Measurements from ENCODE around the gene CPEB3.
"Not testable (repeated sequence)": the region's sequence is repeated elsewhere in the genome, so short reads cannot be mapped to it uniquely, and the experiment has no call there.

The CPEB3 gene

DNA sequence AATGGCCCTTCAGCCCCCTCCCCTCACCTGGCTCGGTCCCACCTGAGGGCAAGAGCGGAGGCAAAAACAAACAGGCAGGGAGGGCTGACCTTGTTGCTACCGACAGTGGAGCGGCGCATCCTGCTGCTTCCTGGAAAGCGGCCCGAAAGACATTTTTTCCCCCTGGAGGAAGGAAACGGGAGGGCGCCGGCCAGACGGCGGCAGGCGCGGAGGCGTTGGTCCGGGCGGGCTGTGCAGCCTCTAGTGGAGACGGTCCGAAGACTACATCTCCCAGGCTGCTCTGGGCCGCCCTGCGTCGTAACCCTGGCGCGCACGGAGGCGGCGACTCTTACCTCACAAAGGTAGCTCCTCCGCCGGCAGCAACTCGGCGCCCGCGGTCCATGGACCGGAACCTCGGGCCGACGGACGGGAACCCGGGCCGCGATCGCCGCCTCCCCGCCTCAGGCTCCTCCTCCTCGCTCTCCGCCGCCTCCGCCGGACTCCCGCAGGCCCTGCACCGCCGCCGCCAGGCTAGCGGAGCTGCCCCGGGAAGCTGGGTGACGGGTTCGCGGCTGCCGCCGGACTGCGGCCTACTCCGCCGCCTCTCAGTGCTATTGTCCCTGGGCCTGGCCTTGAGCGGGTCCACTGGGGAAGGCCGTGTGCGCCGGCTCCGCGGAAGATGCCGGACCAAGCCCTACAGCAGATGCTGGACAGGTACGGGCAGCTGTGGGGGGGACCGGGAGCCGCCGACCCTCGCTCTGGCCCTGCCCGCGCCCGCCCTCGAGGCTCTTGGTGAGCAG is at the start of gene CPEB3, which contains the start of gene MARCHF5:
Gene CPEB3 (minus strand): TSS at position 242 of the 779 bp plus-strand sequence. CDS start 50,728 bp downstream, outside the sequence.
Gene MARCHF5 (plus strand): TSS at position 331 of the 779 bp plus-strand sequence. CDS start 328 bp downstream, at position 659.
- Mint-ChIP-seq H3K27me3 (no peaks in the 10 kb centered on the region), H3K36me3 (ENCODE audit: low read depth) (peaks cover 25% of the 10 kb centered on the region), H3K4me3 (peak within 1 kb of the TSS; percentile 81), H3K27ac (peak within 1 kb of the TSS; percentile 87), H3K4me1 (ENCODE audit: low read depth) (peaks cover 26% of the 10 kb centered on the region), H3K9me3 (no peaks in the 10 kb centered on the region)
- peak; percentile 92 for DNase-seq

DNA sequence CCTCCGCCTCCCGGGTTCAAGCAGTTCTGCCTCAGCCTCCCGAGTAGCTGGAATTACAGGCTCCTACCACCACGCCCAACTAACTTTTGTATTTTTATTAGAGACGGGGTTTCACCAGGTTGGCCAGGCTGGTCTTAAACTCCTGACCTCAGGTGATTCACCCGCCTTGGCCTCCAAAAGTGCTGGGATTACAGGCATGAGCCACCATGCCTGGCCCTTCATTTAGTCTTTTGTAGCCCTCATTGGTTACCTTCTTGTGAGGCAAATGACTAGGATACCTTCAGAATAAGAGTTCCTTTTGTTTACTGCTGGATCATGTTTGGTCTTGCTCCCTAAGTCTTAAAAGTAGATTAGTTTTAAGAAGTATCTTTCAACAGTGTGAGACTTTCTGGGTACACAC is 39.0 kb upstream of the CPEB3 start:
- not testable (repeated sequence) for H3K4me3 Mint-ChIP-seq, H3K27me3 Mint-ChIP-seq, DNase-seq, H3K27ac Mint-ChIP-seq, H3K9me3 Mint-ChIP-seq
- Mint-ChIP-seq H3K36me3 (ENCODE audit: low read depth) (peaks cover 22% of the 10 kb centered on the region), H3K4me1 (ENCODE audit: low read depth) (peaks cover 29% of the 10 kb centered on the region)

DNA sequence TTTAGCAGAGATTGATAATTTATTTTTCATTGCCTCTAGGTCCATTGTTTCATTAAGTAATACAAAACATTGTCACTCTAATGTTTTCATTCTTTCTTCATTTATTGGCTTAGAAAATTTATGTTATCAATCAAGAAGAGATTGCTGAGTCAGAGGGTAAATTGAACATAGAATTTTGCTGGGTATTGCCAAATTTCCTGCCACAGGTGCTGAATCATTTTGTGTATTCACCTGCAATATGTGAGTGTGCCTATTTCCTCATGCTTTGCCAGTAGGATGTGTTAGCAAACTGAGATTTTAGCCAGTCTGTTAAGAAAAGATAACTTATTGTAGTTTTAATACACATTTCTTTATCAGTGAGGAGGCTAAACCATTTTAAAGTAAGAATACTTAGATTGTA is 38.1 kb upstream of the CPEB3 start:
- Mint-ChIP-seq H3K36me3 (ENCODE audit: low read depth) (peaks cover 24% of the 10 kb centered on the region), H3K9me3 (no peaks in the 10 kb centered on the region), H3K27ac (peak overlapping the region; percentile 10), H3K4me3 (no peak overlapping the region), H3K4me1 (ENCODE audit: low read depth) (peaks cover 30% of the 10 kb centered on the region), H3K27me3 (no peaks in the 10 kb centered on the region)
- no peak for DNase-seq

DNA sequence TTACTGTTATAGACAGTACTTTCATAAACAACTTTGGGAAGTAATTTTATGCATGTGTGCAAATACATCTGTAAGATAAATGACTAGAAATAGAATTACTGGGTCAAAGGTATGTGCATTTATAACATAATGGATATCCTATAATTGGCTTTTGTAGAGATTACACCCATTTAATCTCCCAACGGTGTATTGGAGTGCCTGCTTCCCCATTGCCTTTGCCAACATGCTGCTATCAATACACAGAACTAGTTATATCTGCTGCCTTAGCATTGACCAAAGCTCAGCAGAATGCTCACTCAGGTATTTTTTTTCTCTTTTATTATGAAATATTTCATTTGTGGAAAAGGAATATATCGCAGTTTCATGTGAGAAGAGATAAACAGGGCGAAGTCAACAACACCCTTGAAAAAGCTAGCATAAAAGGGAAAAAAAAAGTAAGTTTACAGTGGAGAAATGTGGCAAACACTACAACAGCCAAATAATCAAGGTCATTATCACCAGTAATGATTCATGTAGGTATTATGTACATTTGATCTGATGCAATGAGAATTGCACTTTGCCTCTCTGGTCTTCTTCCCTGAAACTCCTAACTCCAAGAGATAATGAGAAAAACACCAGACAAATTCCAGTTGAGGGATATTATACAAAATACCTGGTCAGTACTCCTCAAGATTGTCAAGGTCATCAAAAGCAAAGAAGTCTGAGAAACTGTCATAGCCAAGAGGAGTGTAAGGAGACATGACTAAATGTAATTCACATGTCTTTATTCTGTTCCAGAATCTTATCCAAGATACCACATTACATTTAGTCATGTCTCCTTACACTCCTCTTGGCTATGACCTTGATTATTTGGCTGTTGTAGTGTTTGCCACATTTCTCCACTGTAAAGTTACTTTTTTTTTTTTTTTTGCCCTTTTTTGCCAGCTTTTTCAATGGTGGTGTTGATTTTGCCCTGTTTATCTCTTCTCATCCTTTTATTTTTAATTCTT is 36.9 kb upstream of the CPEB3 start:
- Mint-ChIP-seq H3K27me3 (no peaks in the 10 kb centered on the region), H3K9me3 (no peaks in the 10 kb centered on the region), H3K4me3 (no peak overlapping the region), H3K4me1 (ENCODE audit: low read depth) (peaks cover 36% of the 10 kb centered on the region), H3K36me3 (ENCODE audit: low read depth) (peaks cover 28% of the 10 kb centered on the region), H3K27ac (no peak overlapping the region)
- DNase-seq: no peak

DNA sequence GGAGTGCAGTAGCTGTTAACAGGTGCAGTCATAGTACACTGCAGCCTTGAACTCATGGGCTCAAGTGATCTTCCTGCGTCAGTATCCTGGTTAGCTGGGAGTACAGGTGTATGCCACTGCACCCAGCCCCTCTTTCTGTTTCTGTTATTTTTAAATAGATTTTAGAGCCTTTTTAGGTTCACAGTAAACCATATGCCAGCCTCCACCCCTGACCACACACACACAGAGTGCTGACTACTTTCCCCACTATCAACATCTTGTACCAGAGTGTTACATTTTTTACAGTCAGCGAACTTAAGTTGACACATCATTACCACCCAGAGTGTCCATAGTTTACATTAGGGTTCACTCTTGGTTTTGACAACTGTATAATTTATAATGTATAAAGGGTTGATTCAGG is 32.2 kb upstream of the CPEB3 start:
- no peak for DNase-seq
- Mint-ChIP-seq H3K36me3 (ENCODE audit: low read depth) (peaks cover 55% of the 10 kb centered on the region), H3K9me3 (no peaks in the 10 kb centered on the region), H3K4me1 (ENCODE audit: low read depth) (peaks cover 25% of the 10 kb centered on the region), H3K4me3 (no peak overlapping the region), H3K27me3 (no peaks in the 10 kb centered on the region), H3K27ac (no peak overlapping the region)

DNA sequence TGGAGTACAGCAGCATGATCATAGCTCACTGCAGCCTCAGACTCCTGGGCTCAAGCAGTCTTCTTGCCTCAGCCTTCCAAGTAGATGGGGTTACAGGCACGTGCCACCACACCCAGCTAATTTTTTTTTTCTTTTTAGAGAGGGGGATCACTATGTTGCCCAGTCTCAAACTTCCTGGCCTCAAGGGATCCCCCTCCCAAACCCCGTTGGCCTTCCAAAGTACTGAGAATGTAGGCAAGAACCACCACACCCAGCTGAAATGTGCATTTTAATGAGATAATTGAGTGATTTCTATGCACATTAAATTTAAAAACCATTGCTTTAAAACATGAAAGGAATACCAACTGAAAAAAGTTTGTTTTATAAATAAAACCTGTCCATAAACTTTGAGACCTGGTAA is 25.7 kb upstream of the CPEB3 start:
- Mint-ChIP-seq H3K4me1 (ENCODE audit: low read depth) (peaks cover 11% of the 10 kb centered on the region), H3K27me3 (no peaks in the 10 kb centered on the region), H3K9me3 (no peaks in the 10 kb centered on the region), H3K36me3 (ENCODE audit: low read depth) (peaks cover 77% of the 10 kb centered on the region), H3K4me3 (no peak overlapping the region), H3K27ac (no peak overlapping the region)
- DNase-seq: no peak

DNA sequence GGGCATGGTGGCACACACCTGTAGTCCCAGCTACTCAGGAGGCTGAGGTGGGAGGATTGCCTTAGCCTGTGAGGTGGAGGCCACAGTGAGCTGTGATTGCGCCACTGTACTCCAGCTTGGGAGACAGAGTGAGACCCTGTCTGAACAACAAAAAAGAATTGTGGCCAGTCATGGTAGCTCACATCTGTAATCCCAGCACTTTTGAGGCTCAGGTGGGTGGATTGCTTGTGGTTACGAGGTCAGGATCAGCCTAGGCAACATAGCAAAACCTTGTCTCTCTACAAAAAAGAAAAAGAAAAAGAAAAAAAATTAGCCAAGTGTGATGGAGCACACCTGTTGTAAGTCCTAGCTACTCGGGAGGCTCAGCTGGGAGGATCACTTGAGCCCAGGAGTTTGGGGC is 22.9 kb upstream of the CPEB3 start:
- Mint-ChIP-seq H3K9me3 (no peaks in the 10 kb centered on the region), H3K4me1 (ENCODE audit: low read depth) (peaks cover 20% of the 10 kb centered on the region), H3K4me3 (no peak overlapping the region), H3K27ac (no peak overlapping the region), H3K27me3 (no peaks in the 10 kb centered on the region), H3K36me3 (ENCODE audit: low read depth) (peaks cover 73% of the 10 kb centered on the region)
- DNase-seq: no peak

DNA sequence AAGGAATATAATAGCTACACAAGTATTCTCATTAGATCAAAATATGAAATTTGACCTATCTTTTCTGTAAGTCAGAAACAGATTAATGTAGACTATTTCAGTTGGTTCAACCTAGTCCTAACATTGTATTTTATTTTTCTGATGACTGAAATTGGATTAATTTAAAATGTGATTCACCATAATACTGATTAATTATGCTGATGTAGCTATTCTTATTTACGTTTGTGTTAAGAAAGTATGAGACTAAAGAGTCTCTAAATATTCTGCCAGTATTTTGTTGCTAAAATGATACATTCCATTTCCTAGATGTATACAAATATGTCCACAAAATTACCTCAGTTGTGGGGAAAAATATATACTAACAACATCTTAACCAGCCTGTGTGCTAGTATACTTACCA is 18.4 kb upstream of the CPEB3 start:
- H3K4me1 Mint-ChIP-seq (ENCODE audit: low read depth): peaks cover 38% of the 10 kb centered on the region
- no peak for DNase-seq
- H3K4me3 Mint-ChIP-seq: no peak overlapping the region
- no peak overlapping the region for H3K27ac Mint-ChIP-seq
- peaks cover 44% of the 10 kb centered on the region for H3K36me3 Mint-ChIP-seq (ENCODE audit: low read depth)
- no peaks in the 10 kb centered on the region for H3K27me3 Mint-ChIP-seq
- H3K9me3 Mint-ChIP-seq: no peaks in the 10 kb centered on the region

DNA sequence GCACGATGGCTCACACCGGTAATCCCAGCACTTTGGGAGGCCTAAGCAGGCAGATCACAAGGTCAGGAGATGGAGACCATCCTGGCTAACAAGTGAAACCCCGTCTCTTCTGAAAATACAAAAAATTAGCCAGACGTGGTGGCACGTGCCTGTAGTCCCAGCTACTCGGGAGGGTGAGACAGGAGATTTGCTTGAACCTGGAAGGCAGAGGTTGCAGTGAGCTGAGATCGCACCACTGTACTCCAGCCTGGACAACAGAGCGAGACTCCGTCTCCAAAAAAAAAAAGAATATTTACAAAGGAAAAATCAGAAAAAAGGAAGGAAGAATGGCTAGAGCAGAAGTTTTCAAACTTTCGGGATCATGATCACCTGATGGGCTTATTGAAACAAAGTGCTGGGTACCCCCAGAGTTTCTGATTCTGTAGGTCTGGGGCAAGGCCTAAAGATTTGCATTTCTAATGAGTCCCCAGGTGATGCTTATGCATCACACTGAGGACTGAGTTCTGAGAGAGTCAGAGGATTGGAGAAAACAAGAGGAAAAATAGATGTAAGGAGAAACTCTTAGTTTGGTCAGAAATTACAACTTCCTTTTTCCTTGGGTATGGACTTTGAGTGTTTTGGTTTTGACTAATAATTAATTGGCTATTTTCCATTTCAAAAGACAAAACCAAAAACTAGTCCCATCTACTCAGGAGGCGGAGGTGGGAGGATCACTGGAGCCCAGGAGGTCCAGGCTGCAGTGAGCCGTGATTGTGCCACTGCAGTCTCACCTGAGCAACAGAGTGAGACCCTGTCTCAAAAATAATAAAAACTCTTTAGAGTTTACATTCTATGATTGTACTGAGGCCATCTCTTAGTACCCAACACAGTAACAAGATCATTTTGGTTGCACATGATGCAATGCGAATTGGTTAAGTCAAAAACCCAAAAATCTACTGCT is 14.5 kb upstream of the CPEB3 start:
- peaks cover 26% of the 10 kb centered on the region for H3K36me3 Mint-ChIP-seq (ENCODE audit: low read depth)
- no peaks in the 10 kb centered on the region for H3K27me3 Mint-ChIP-seq
- DNase-seq: no peak
- no peak overlapping the region for H3K27ac Mint-ChIP-seq
- no peaks in the 10 kb centered on the region for H3K9me3 Mint-ChIP-seq
- H3K4me3 Mint-ChIP-seq: no peak overlapping the region
- peaks cover 56% of the 10 kb centered on the region for H3K4me1 Mint-ChIP-seq (ENCODE audit: low read depth)

DNA sequence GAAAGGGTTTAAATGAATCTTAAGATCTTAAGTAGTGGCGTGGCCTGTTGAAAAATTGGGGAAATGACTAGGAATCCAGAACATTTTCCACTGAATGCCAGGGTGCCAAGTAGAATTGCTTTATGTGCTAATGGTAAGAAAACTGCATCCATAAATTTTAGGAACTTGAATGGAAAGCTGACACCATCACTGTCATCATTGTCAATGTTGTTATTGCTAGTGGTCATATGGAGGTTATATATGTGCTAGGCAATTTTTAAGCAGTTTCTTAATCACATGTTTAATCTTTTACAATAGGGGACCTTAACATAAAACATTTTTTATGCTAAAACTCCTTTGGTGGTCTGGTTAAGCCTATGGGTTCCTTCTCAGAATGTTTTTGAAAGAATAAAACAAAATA is 13.2 kb upstream of the CPEB3 start:
- no peak for DNase-seq
- no peak overlapping the region for H3K4me3 Mint-ChIP-seq
- no peaks in the 10 kb centered on the region for H3K27me3 Mint-ChIP-seq
- peaks cover 56% of the 10 kb centered on the region for H3K4me1 Mint-ChIP-seq (ENCODE audit: low read depth)
- peaks cover 36% of the 10 kb centered on the region for H3K36me3 Mint-ChIP-seq (ENCODE audit: low read depth)
- H3K9me3 Mint-ChIP-seq: no peaks in the 10 kb centered on the region
- peak overlapping the region; percentile 42 for H3K27ac Mint-ChIP-seq

DNA sequence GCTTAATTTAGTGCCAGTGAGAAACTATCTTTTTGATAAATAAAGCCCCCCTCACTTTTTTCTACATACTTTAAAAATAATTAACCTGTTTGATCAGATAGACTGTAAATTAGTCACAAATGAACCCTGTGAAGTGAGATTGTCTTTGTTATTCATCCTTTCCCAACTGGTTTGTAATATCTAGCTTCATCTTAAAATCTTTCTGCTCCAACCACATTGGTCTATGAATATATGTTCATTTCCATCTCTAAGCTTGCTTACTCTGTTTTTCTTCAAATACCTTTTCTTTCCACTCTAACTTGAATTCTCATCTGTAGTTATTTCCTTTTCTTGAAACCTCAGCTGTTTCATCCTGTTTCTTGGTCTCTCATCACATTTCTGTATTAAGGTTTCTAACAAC is 12.2 kb upstream of the CPEB3 start:
- DNase-seq: no peak
- peaks cover 57% of the 10 kb centered on the region for H3K4me1 Mint-ChIP-seq (ENCODE audit: low read depth)
- no peaks in the 10 kb centered on the region for H3K27me3 Mint-ChIP-seq
- no peaks in the 10 kb centered on the region for H3K9me3 Mint-ChIP-seq
- no peak overlapping the region for H3K4me3 Mint-ChIP-seq
- H3K36me3 Mint-ChIP-seq (ENCODE audit: low read depth): peaks cover 35% of the 10 kb centered on the region
- H3K27ac Mint-ChIP-seq: peak overlapping the region; percentile 78

DNA sequence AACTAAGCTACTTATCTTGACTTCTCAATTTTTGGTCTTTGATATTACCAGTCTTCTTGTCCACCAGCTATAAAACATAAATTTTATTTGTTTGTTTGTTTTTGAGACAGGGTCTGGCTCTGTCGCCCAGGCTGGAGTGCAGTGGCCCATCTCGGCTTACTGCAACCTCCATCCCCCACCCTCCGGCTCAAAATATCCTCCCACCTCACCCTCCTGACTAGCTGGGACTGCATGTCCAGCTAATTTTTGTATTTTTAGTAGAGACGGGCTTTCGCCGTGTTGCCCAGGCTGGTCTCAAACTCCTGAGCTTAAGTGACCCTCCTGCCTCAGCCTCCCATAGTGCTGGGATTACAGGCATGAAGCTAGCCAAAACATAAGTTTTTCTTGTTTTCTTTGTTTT is 7.6 kb upstream of the CPEB3 start:
- H3K9me3 Mint-ChIP-seq: no peaks in the 10 kb centered on the region
- H3K4me1 Mint-ChIP-seq (ENCODE audit: low read depth): peaks cover 53% of the 10 kb centered on the region
- no peaks in the 10 kb centered on the region for H3K27me3 Mint-ChIP-seq
- DNase-seq: no peak
- H3K27ac Mint-ChIP-seq: no peak overlapping the region
- no peak overlapping the region for H3K4me3 Mint-ChIP-seq
- peaks cover 60% of the 10 kb centered on the region for H3K36me3 Mint-ChIP-seq (ENCODE audit: low read depth)

DNA sequence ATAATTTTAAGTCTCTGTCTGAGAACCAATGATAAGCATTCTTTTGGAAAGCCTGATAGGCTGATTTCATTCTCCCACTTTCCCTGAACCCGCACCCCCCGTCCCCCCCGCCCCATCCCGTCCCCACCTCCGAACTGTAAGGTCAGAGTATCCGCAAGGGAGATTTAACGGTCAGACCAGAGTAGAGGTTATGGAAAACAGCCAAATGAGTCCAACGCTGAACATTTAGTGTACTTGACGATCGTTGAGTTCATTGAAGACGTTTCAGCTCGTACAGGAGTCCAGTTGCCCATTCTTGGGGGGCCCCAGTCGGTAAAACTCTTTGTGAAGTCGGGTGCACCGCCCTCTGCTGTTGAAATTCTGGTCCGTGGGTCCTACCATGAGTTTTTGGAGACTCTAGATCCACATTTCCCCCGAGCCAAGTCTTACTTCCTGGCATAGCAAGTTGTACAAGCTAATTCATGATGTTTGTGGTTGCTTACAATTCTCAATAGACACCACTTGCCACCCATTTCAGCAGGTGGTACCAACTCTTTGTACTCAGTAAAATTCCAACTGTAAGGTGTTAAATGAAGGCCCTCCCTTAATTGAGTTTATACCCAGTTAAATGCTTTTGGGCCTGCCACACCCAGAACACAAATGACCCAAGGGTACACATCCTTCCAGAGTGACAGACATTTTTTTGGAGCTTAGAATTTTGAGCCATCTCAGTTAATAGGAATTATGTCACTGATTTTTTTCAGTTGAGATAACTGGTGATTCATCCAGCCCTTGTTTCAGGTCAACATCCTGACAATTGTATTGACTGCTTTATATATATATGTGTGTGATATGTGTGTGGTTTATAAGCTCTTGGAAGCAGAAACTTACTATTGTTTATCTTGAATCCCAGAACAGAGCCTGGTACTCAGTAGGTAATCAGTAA is 1.3 kb upstream of the CPEB3 start:
- peak overlapping the region; percentile 87 for H3K27ac Mint-ChIP-seq
- H3K27me3 Mint-ChIP-seq: no peaks in the 10 kb centered on the region
- H3K36me3 Mint-ChIP-seq (ENCODE audit: low read depth): peaks cover 33% of the 10 kb centered on the region

More for the DNA sequence above, 1.3 kb upstream of the CPEB3 start:
- H3K4me3 Mint-ChIP-seq: peak overlapping the region; percentile 81
- peaks cover 33% of the 10 kb centered on the region for H3K4me1 Mint-ChIP-seq (ENCODE audit: low read depth)
- no peaks in the 10 kb centered on the region for H3K9me3 Mint-ChIP-seq
- DNase-seq: peak; percentile 54
